ENCODE data around the gene RRAD. TPM values are rescaled to one million over a fixed set of nuclear protein-coding genes. Genes with fewer than 3 reads are reported as not detected.

RRAD gene
- total and polyA plus RNA-seq, 4 donors, result 0.14 to 0.61 (median 0.54) TPM

GRCh38 chr16:66968847-66969246 is 43.5 kb upstream of the RRAD start:
- TF ChIP-seq FOXA1 (IDR thresholded peaks at IDR 0.05), result no peak
- TF ChIP-seq SP1 (IDR thresholded peaks at IDR 0.05), result peak; percentile 9
- no peak for TF ChIP-seq NR2F2 (IDR thresholded peaks at IDR 0.05)
- TF ChIP-seq HNF4A (conservative IDR thresholded peaks at IDR 0.05), result peak in 1 of 2 donors; percentile 13
- no peak for TF ChIP-seq FOXA2 (IDR thresholded peaks at IDR 0.05)
- TF ChIP-seq TAF1 (conservative IDR thresholded peaks at IDR 0.05), result no peak
- peak; percentile 50 to 60 for TF ChIP-seq RXRA (IDR thresholded peaks at IDR 0.05)
- Histone ChIP-seq H3K4me3 (ENCODE audit: low read depth in 1 of 3, low read length in 3 of 3) (no peak overlapping the region), H3K36me3 (ENCODE audit: control insufficient read depth in 4 of 4, insufficient read depth in 3 of 4, low read depth in 1 of 4, low read length in 3 of 4) (peaks cover 0 to 8% (median 6%) of the 10 kb centered on the region in 4 donors), H3K4me1 (ENCODE audit: control insufficient read depth in 4 of 4, insufficient read depth in 4 of 4, low read length in 3 of 4) (peaks cover 4 to 35% (median 26%) of the 10 kb centered on the region in 4 donors), H3K9me3 (ENCODE audit: control insufficient read depth in 4 of 4, low read length in 3 of 4) (no peaks in the 10 kb centered on the region), H3K27me3 (ENCODE audit: control insufficient read depth in 4 of 4, insufficient read depth in 4 of 4, low read length in 3 of 4) (no peaks in the 10 kb centered on the region), H3K27ac (ENCODE audit: low read depth in 1 of 2, low read length in 2 of 2) (no peak overlapping the region), H3K9ac (ENCODE audit: low read depth in 1 of 2, low read length in 2 of 2) (no peak overlapping the region)
- 62% methylated on average over 5 of the region's 5 CpGs for WGBS
- no peak for DNase-seq (ENCODE audit: low spot score)

DNA sequence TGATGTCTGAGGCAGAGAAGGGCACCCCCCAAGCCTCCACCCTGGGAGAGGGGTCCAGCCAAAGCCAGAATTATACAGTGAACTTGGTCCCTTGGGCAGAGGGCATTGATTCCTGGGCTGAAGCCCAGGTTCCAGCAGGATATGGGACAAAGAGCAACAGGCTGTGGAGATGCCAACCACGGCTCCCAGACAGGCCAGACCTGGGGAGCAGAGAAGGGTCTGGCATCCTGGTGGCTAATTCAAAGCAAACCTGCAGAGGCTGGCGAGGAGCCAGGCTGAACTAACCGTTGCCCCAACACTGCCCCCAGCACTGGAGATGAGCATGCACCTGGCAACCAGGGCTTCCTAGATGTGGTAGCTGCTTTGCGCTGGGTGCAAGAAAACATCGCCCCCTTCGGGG is 38.7 kb upstream of the RRAD start:
- peak overlapping the region; percentile 76 for H3K27ac ChIP-seq (ENCODE audit: low read depth in 1 of 2, low read length in 2 of 2)
- H3K9ac ChIP-seq (ENCODE audit: low read depth in 1 of 2, low read length in 2 of 2), result peak overlapping the region in 1 of 2 donors; percentile 15
- peaks cover 18 to 67% (median 50%) of the 10 kb centered on the region in 4 donors for H3K4me1 ChIP-seq (ENCODE audit: control insufficient read depth in 4 of 4, insufficient read depth in 4 of 4, low read length in 3 of 4)
- H3K9me3 ChIP-seq (ENCODE audit: control insufficient read depth in 4 of 4, low read length in 3 of 4), result no peaks in the 10 kb centered on the region
- WGBS, result 28% methylated on average over 6 of the region's 6 CpGs
- no peak for DNase-seq (ENCODE audit: low spot score)
- H3K4me3 ChIP-seq (ENCODE audit: low read depth in 1 of 3, low read length in 3 of 3), result no peak overlapping the region
- peaks cover 0 to 2% (median 0%) of the 10 kb centered on the region in 4 donors for H3K36me3 ChIP-seq (ENCODE audit: control insufficient read depth in 4 of 4, insufficient read depth in 3 of 4, low read depth in 1 of 4, low read length in 3 of 4)
- no peaks in the 10 kb centered on the region for H3K27me3 ChIP-seq (ENCODE audit: control insufficient read depth in 4 of 4, insufficient read depth in 4 of 4, low read length in 3 of 4)
- peak in 1 of 2 donors; percentile 82 for TF ChIP-seq JUND (IDR thresholded peaks at IDR 0.05)
- peak; percentile 42 to 45 for TF ChIP-seq RAD21 (IDR thresholded peaks at IDR 0.05)
- no peak for TF ChIP-seq FOXA2 (IDR thresholded peaks at IDR 0.05)
- TF ChIP-seq MAX (IDR thresholded peaks at IDR 0.05), result peak; percentile 81
- TF ChIP-seq ZBTB33 (IDR thresholded peaks at IDR 0.05), result no peak
- TF ChIP-seq GABPA (IDR thresholded peaks at IDR 0.05 in 1 of 2, conservative IDR thresholded peaks at IDR 0.05 in 1 of 2), result peak in 1 of 2 donors; percentile 37
- peak; percentile 99 to 100 for TF ChIP-seq HNF4A (conservative IDR thresholded peaks at IDR 0.05)
- TF ChIP-seq YY1 (IDR thresholded peaks at IDR 0.05), result peak; percentile 65
- TF ChIP-seq RXRA (IDR thresholded peaks at IDR 0.05), result peak; percentile 97
- TF ChIP-seq, protein P1, sequence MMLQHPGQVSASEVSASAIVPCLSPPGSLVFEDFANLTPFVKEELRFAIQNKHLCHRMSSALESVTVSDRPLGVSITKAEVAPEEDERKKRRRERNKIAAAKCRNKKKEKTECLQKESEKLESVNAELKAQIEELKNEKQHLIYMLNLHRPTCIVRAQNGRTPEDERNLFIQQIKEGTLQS (IDR thresholded peaks at IDR 0.05), result no peak
- peak; percentile 24 for TF ChIP-seq NR2F2 (IDR thresholded peaks at IDR 0.05)
- peak in 1 of 2 donors; percentile 47 for TF ChIP-seq EGR1 (IDR thresholded peaks at IDR 0.05; ENCODE audit: low read depth in 2 of 2)
- TF ChIP-seq REST (IDR thresholded peaks at IDR 0.05), result peak; percentile 87
- TF ChIP-seq HNF4G (IDR thresholded peaks at IDR 0.05), result peak; percentile 99
- TF ChIP-seq FOXA1 (IDR thresholded peaks at IDR 0.05), result peak; percentile 52
- TF ChIP-seq TAF1 (conservative IDR thresholded peaks at IDR 0.05), result no peak
- TF ChIP-seq CTCF (IDR thresholded peaks at IDR 0.05; ENCODE audit: low read depth, low read length, missing input control), result no peak
- peak; percentile 98 for TF ChIP-seq SP1 (IDR thresholded peaks at IDR 0.05)

Measured in liver (tissue), 9 donors.